Left lobe of liver (tissue), 2 donors: ENCODE results near the gene C1orf94. TPM values are rescaled to one million over a fixed set of nuclear protein-coding genes. Genes with fewer than 3 reads are reported as not detected.

Experiments
- ATAC-seq: fragments of 200-7000 bp; cut with Tn5 transposase; one replicate; pipeline ENCODE4 v1.9.1; 2020; ENCODE audit warnings: mild to moderate bottlenecking, moderate library complexity
- DNase-seq: peaks from one replicate; pipeline ENCODE4 v3.0.0-alpha.2; 2020; ENCODE audit warnings: low spot score
- total RNA-seq: library from RNA; stranded (reverse); gene quantifications from one replicate; pipeline ENCODE4 v1.2.1, GENCODE V29; 2021
- donor health status: DM: no; HTN: no; CAD: no; lungs with moderate emphysema.
- donor health status: DM: no; HTN: yes; CAD: no.

Gene C1orf94
- total RNA-seq, 1 donor from 2014 or later: not detected

DNA sequence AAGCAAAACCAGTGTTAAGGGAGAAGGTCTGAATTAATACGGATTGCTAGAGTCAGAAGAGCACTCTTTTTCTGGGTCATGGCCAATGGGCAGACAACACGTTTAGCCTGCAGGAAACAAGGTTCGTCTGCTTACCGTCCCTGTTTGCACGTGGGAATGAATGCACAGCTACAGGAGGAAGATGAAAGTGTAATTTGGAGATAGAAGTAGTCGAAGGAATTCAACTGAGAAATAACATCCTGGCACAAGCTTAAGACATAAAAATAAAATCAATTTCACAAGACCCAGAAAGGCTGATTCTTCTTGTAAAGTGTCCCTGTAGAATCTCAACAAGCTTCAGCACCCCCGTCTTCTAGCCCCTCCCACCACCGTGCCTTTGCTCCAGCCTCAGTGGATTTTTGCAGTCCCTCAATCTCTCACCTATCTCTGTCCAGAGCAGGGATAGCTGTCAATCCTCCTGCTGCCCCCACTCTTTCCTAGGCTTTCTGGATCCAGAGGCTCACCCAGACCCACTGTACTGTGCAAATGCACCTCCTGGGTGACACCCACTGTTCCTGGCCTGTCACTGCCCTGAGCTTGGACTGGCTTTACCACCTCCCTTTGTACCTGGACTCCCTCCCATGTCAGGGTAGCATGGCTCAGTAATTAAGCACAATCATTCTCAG is 60.6 kb downstream of the C1orf94 start:
- no peak for DNase-seq
- peak; percentile 49 for ATAC-seq

DNA sequence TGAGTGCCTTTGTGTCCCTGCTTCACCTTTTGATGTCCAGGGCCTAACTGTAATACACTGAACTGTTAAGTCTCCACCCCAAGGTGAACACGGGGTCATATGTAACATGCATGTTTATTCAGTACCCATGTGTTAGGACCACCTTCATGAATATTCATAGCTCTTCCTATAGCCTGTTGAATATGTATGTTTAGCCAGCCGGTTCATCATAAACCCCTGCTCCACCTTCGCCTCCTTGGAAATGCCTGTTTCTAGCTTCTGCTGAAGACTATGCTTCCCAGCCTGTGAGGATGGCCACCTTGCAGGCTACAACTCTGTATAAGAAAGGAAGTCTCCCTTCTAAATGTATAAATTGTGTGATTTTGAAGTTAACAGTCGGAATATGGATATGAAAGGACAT is 69.3 kb downstream of the C1orf94 start:
- DNase-seq (no peak), ATAC-seq (no peak)

DNA sequence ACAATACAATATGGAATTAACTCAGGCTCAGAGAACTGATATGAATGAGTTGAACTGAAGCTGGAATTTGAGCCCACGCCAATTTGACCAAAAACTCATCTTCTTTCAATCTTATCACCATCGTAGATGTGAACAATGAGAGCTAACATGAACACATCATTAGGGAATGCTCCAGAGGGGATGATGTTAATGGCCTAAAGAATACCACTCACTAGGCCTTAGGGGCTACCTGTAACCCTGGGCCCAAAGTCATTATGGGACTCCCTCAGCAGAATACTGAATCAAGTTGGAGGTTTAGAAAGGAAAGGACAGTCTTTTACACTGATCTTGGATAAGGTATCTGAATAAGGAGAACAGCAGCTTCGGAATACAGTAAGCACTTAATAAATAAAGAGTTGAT is 73.6 kb downstream of the C1orf94 start:
- DNase-seq: no peak
- no peak for ATAC-seq

DNA sequence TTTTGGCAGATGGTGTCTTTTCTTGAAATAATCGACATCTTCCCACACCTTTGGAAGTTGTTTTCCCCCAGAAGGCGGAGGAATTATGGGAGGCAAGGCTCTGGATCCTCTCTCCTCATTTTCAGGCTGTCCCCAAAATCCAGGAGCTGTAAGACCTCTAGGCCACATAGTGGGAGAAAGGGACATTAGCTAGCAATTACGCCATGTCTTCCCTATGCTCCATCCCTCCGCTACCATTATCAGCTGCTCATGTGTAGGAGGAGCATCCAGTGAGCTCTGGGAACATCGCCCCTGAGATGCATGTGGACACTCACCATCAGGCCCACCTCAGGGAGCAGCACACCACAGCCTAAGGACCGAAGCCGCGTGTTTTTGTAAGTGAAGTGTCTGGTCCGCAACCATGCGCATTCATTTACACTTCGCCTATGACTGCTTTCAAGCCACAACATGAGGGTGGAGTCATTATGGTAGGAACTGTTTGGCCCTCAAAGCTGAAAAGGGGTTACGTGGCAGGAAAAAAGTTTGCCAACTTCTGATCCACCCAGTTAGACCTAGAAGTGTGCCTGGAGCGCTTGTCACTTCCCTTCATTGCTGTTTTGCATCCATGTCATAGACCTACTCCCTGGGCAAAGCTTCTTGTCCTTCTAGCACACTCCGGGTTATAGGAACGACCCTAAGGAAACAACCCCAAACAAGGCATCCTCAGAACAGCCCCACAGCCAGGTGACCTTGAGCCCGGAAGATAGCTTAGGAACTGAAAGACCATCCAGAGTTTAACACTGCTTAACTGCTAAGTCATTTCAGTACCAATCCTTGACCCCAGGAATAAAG is 85.5 kb downstream of the C1orf94 start:
- ATAC-seq (no peak), DNase-seq (no peak)

DNA sequence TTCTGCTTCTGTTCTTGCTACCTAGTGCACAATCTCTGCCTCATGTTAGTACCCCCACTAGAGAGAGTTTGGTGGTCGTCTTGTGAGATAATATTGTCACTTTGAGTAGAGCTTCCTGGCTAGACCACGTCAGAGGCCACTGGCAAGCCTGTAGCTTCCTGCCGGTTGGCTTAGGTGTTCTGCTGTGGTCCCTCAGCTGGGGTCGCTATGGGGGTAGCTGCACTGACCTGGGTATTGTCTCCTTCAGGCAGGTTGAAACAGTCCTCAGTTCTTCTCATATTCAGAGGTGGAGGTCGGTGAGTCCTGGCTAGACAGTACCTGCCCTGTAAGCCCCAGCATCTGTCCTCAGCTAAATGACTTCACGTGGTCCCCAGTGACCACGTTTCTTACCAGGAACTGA is 86.2 kb downstream of the C1orf94 start:
- DNase-seq (no peak), ATAC-seq (no peak)

DNA sequence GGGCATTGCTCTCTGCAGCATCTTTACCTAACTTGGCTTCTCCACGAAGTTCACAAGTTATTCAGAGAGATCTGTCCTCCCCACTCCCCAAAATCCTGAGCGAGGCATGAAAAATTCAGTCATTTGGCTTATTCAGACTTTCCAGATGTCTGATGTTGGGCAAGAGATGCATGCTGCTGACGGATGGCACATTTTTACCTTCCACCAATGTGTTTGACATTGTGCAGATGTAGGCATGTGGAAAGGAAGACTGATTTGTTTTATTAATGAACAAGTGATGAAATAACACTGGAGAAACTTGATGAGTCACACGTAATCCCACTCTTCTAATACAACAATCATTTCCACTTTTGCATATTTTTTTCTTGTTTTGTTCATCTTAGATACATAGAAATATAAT is 86.7 kb downstream of the C1orf94 start:
- DNase-seq (no peak), ATAC-seq (no peak)

DNA sequence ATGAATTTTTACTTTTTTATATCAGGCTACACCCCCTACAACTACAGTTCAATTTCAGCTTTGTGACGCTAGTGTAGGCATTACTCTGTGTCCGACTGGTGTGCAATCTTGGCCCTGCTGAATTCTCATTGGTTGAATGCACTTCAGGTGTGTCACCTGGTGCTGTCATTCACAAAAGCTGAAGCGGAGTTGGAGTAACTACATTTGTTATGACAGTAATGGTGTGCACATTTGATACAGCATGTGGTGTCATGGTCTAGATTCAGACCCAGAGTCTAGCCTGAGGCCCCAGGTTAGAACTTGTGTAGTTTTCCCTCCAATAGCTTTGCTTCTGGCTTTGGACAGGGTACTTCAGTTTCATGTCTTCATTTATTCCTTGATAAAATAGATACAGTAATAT is 88.7 kb downstream of the C1orf94 start:
- no peak for DNase-seq
- ATAC-seq: no peak

DNA sequence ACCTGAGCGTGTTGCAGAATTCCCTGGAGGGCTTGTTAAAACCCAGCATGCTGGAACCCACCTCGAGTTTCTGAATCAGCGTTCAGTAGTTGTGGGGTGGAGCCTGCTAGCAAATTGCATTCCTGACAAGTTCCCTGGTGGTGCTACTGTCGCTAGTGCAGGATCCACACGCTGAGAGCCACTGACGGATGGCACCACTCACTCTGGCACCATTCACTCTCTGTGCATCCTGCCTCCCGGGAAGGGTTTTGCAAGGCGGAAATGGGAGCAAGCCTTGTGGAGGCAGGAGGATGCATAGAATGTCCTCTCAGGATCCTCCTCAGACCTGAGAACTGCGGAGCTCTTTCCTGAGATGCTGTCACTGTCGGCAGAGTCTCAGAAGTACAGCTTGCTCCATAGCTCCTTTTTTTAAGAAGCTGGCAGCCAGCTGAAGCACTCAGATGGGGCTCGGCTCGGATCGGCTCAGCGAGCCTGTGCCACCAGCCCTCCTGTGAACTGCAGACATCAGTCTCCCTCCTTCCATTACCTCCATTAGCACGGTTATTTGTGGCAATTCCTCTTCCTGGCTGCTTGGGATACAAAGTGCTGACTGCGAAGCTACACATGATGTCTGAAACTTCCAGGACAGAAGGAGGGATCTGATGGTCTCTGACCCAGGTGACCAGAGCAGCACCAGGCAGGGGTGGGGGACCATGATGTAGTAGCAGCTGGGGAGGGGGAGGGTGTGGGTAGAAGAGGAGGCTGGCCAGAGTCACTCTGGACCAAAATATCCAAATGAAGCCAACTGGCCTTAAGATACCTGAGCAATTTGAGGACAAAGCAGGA is 89.6 kb downstream of the C1orf94 start:
- DNase-seq (no peak), ATAC-seq (no peak)

DNA sequence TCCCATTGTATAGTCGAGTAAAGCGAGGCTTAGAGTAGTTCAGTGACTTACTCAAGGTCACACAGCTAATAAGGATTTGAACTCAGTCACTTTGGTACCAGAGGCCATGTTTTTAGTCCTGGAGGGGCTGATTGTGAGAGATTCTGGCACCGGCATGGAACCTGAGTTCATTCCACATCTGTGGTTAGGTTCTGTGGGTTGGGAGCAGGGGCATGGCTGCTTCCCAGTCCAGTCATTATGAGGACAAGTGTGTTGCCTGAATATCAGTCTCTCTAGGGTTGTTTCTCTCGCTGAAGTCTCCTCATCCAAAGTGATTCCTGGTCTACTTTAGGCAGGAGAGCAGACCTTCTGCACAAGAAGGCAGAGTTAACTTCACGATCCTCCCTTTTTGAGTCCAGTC is 90.6 kb downstream of the C1orf94 start:
- DNase-seq (no peak), ATAC-seq (no peak)

DNA sequence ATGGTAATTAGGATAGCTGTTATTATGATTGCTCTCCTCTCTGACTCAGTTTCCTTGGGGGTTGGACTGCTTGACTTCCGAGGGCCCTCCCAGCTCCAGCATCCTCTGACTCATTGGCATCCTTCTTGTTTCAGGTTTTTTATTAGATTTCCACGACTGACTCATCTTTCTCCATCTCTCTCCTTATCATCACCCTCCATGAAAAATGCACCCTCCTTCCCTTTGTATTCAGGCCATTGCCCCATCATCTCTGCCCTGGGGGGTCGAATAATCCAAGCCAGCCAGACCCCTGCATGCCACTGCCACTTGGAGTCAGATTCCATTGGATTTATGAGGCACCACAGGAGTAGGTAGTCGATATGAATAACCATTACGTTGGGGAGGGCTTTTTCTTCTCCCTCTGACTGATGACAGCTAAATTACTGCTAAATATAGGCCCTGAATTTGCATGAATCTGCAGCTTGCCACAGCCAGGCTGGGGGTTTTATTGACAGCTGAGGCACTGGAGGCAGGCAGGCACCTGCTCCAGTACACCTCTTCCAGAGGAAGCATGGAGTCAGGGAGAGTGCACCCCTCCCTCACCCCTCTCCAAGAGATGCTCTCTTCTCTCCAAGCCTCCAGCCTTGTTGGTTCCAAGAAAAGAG is 91.7 kb downstream of the C1orf94 start:
- DNase-seq (no peak), ATAC-seq (no peak)

Other genes with a start within 250 kb of the C1orf94 start
- gene CSMD2, start 11.7 kb upstream of the C1orf94 start, total RNA-seq: 0.25 TPM